HepG2 (cell line): ENCODE measurements around the gene BOD1. TPM values are rescaled to one million over a fixed set of nuclear protein-coding genes. Genes with fewer than 3 reads are reported as not detected.

ENCODE experiments used
- CBX5 ChIP-seq: sonication (generic); formaldehyde crosslinking; IDR thresholded peaks from 2 replicates; pipeline ENCODE4 v1.4.0; 2020; ENCODE audit warnings: missing genetic modification reagents, borderline replicate concordance
- EP300 ChIP-seq, 3 experiments: sonication (generic) in 1 of 3; formaldehyde crosslinking in 1 of 3; IDR thresholded peaks; 2 replicates each; pipeline versions ENCODE4 v1.5.1 to v1.6.1; 2011 to 2020; ENCODE audit warnings: low read depth in 2 of 3, low read length in 2 of 3, borderline replicate concordance in 1 of 3, improper control_type of control experiment in 1 of 3, mild to moderate bottlenecking in 1 of 3, missing genetic modification reagents in 1 of 3, moderate library complexity in 1 of 3
- GABPA ChIP-seq, 2 experiments: IDR thresholded peaks; 2 replicates each; pipeline ENCODE4 v1.6.1; 2011 to 2016; ENCODE audit warnings: low read depth in 2 of 2, low read length in 1 of 2, missing biosample characterization in 1 of 2, missing genetic modification characterization in 1 of 2
- HMGA1 ChIP-seq: sonication (generic); formaldehyde crosslinking; conservative IDR thresholded peaks from 2 replicates; pipeline ENCODE4 v1.4.0; 2020; ENCODE audit warnings: missing genetic modification reagents
- HNF4A ChIP-seq: sonication (generic); formaldehyde crosslinking; IDR thresholded peaks from 2 replicates; pipeline ENCODE4 v1.4.0; 2020; ENCODE audit warnings: missing genetic modification reagents
- JUN ChIP-seq: sonication (generic); formaldehyde crosslinking; IDR thresholded peaks from 2 replicates; pipeline ENCODE4 v1.4.0; 2020; ENCODE audit warnings: mild to moderate bottlenecking, missing genetic modification reagents
- NFKB2 ChIP-seq: sonication (generic); formaldehyde crosslinking; IDR thresholded peaks from 2 replicates; pipeline ENCODE4 v1.4.0; 2020; ENCODE audit warnings: missing genetic modification reagents, borderline replicate concordance
- NR1H2 ChIP-seq: sonication (generic); formaldehyde crosslinking; IDR thresholded peaks from 2 replicates; pipeline ENCODE4 v1.8.1; 2022; ENCODE audit warnings: low read depth, missing genetic modification reagents, borderline replicate concordance
- RBM22 ChIP-seq: fragments of 200-400 bp; formaldehyde crosslinking; optimal IDR thresholded peaks from 2 replicates; pipeline ENCODE3; 2017; ENCODE audit warnings: mild to moderate bottlenecking, low read length, moderate library complexity
- SETDB1 ChIP-seq: sonication (generic); formaldehyde crosslinking; IDR thresholded peaks from 2 replicates; pipeline ENCODE4 v1.5.1; 2020; ENCODE audit warnings: missing genetic modification reagents, mild to moderate bottlenecking, borderline replicate concordance
- SMYD3 ChIP-seq: sonication (generic); formaldehyde crosslinking; IDR thresholded peaks from 2 replicates; pipeline ENCODE4 v1.8.1; 2023; ENCODE audit warnings: mild to moderate bottlenecking, missing genetic modification reagents
- ZNF230 ChIP-seq: sonication (generic); formaldehyde crosslinking; IDR thresholded peaks from 2 replicates; pipeline ENCODE4 v1.4.0; 2020; ENCODE audit warnings: mild to moderate bottlenecking, missing genetic modification reagents
- ZNF24 ChIP-seq: fragments of 450-650 bp; IDR thresholded peaks from 2 replicates; pipeline ENCODE4 v1.6.1; 2017; ENCODE audit warnings: antibody characterized with exemption, mild to moderate bottlenecking
- ZNF335 ChIP-seq: sonication (generic); formaldehyde crosslinking; IDR thresholded peaks from 2 replicates; pipeline ENCODE4 v1.4.0; 2020; ENCODE audit warnings: missing genetic modification reagents
- ZNF546 ChIP-seq: sonication (generic); formaldehyde crosslinking; conservative IDR thresholded peaks from 2 replicates; pipeline ENCODE4 v1.8.1; 2023; ENCODE audit warnings: mild to moderate bottlenecking, missing genetic modification reagents
- ZNF629 ChIP-seq: sonication (generic); formaldehyde crosslinking; conservative IDR thresholded peaks from 2 replicates; pipeline ENCODE4 v1.5.0; 2020; ENCODE audit warnings: missing genetic modification reagents
- ZNF713 ChIP-seq: sonication (generic); formaldehyde crosslinking; IDR thresholded peaks from 2 replicates; pipeline ENCODE4 v1.4.0; 2020; ENCODE audit warnings: mild to moderate bottlenecking, missing genetic modification reagents
- polyA plus RNA-seq, 8 experiments: library from polyadenylated mRNA; depleted of rRNA in 3 of 8; stranded (reverse) in 7 of 8; unstranded in 1 of 8; fragments of >200 nt; fragmentation: Illumina TruSeq in 4 of 8; extraction: Trizol in 4 of 8; gene quantifications; 2 replicates each; pipeline versions ENCODE4 v1.2.1 to v1.2.3, GENCODE V29; 2011 to 2016; ENCODE audit warnings: low read depth in 4 of 8, missing spikeins in 1 of 8, mixed read lengths in 1 of 8; ENCODE audit not compliant: insufficient read depth in 1 of 8
- total RNA-seq, 5 experiments: library from RNA; depleted of rRNA; stranded (reverse); fragments of >200 nt; fragmentation: Illumina TruSeq; extraction: Trizol; gene quantifications; 2 replicates each; pipeline ENCODE4 v1.2.3, GENCODE V29; 2016; ENCODE audit warnings: low read depth in 1 of 5
- TF ChIP-seq, protein P1 (sequence below): sonication (generic); formaldehyde crosslinking; IDR thresholded peaks from 2 replicates; pipeline ENCODE4 v1.8.1; 2023; ENCODE audit warnings: mild to moderate bottlenecking, missing genetic modification reagents
- TF ChIP-seq, protein P2 (sequence below): sonication (generic); formaldehyde crosslinking; conservative IDR thresholded peaks from 2 replicates; pipeline ENCODE4 v1.8.0; 2022; ENCODE audit warnings: mild to moderate bottlenecking, moderate library complexity, missing genetic modification reagents
- TF ChIP-seq, protein P3 (sequence below): sonication (generic); formaldehyde crosslinking; IDR thresholded peaks from 2 replicates; pipeline ENCODE4 v1.9.0; 2021; ENCODE audit warnings: missing genetic modification reagents, borderline replicate concordance
- TF ChIP-seq, protein P4 (sequence below): sonication (generic); formaldehyde crosslinking; conservative IDR thresholded peaks from 2 replicates; pipeline ENCODE4 v1.4.0; 2020; ENCODE audit warnings: missing genetic modification reagents
- TF ChIP-seq, protein P5 (sequence below): IDR thresholded peaks from 2 replicates; pipeline ENCODE4 v1.6.1; 2016; ENCODE audit warnings: mild to moderate bottlenecking

Gene BOD1
- total and polyA plus RNA-seq, 2 of the 13 experiments (the other 11 are each of a cell fraction or from before 2014, with no cell fraction given), result 81.5 to 103 TPM

DNA sequence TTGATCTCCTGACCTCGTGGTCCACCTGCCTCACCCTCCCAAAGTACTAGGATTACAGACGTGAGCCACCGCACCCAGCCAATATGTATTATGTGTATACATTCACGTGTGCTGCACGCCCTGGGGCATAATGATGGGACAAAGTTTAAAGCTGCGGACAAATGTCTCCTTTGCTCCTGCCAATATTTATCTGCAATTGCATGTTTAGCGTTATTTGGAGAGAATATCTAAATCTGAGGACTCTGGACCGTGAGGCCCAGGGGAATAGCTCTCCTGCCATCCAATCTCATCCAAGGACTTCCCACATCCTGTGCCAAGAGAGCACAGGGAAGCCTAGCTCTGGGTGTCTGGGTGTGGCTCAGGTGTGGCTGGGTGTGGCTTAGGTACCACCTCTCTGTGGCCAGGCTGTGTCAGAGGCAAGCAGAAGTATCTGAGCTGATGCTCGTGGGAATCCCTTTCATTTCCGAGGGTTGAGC is 6.9 kb upstream of the BOD1 start (continued):
- TF ChIP-seq, protein P1, sequence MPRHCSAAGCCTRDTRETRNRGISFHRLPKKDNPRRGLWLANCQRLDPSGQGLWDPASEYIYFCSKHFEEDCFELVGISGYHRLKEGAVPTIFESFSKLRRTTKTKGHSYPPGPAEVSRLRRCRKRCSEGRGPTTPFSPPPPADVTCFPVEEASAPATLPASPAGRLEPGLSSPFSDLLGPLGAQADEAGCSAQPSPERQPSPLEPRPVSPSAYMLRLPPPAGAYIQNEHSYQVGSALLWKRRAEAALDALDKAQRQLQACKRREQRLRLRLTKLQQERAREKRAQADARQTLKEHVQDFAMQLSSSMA (CRISPR knock-in tag), result no peak
- TF ChIP-seq ZNF629 (no peak), CBX5 (CRISPR knock-in tag) (no peak), HNF4A (CRISPR knock-in tag) (peak; percentile 92), JUN (0 out of 2 replicates have a peak, but pooled peaks have one; percentile 25), HMGA1 (CRISPR knock-in tag) (no peak), NFKB2 (CRISPR knock-in tag) (no peak), ZNF230 (CRISPR knock-in tag) (no peak), ZNF335 (CRISPR knock-in tag) (no peak), SETDB1 (CRISPR knock-in tag) (no peak), EP300 (IDR thresholded peaks at IDR 0.05; ENCODE audit: low read depth in 2 of 2, low read length in 2 of 2) (peak in 1 of 2 experiments; percentile 88; a peak in 2 of 4 replicates), EP300 (CRISPR knock-in tag; IDR thresholded peaks at IDR 0.05; ENCODE audit: borderline replicate concordance) (peak; percentile 75), SMYD3 (no peak), ZNF24 (no peak), GABPA (IDR thresholded peaks at IDR 0.05; ENCODE audit: low read depth, low read length) (no peak), GABPA (CRISPR knock-in tag; IDR thresholded peaks at IDR 0.05; ENCODE audit: low read depth) (no peak), ZNF713 (CRISPR knock-in tag) (no peak), NR1H2 (CRISPR knock-in tag) (no peak), RBM22 (no peak), ZNF546 (CRISPR knock-in tag) (no peak)
- TF ChIP-seq, protein P2, sequence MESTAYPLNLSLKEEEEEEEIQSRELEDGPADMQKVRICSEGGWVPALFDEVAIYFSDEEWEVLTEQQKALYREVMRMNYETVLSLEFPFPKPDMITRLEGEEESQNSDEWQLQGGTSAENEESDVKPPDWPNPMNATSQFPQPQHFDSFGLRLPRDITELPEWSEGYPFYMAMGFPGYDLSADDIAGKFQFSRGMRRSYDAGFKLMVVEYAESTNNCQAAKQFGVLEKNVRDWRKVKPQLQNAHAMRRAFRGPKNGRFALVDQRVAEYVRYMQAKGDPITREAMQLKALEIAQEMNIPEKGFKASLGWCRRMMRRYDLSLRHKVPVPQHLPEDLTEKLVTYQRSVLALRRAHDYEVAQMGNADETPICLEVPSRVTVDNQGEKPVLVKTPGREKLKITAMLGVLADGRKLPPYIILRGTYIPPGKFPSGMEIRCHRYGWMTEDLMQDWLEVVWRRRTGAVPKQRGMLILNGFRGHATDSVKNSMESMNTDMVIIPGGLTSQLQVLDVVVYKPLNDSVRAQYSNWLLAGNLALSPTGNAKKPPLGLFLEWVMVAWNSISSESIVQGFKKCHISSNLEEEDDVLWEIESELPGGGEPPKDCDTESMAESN, result peak; percentile 68; the same call in 1 of the 2 replicates
- TF ChIP-seq, protein P3, sequence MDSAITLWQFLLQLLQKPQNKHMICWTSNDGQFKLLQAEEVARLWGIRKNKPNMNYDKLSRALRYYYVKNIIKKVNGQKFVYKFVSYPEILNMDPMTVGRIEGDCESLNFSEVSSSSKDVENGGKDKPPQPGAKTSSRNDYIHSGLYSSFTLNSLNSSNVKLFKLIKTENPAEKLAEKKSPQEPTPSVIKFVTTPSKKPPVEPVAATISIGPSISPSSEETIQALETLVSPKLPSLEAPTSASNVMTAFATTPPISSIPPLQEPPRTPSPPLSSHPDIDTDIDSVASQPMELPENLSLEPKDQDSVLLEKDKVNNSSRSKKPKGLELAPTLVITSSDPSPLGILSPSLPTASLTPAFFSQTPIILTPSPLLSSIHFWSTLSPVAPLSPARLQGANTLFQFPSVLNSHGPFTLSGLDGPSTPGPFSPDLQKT, result no peak
- TF ChIP-seq, protein P4, sequence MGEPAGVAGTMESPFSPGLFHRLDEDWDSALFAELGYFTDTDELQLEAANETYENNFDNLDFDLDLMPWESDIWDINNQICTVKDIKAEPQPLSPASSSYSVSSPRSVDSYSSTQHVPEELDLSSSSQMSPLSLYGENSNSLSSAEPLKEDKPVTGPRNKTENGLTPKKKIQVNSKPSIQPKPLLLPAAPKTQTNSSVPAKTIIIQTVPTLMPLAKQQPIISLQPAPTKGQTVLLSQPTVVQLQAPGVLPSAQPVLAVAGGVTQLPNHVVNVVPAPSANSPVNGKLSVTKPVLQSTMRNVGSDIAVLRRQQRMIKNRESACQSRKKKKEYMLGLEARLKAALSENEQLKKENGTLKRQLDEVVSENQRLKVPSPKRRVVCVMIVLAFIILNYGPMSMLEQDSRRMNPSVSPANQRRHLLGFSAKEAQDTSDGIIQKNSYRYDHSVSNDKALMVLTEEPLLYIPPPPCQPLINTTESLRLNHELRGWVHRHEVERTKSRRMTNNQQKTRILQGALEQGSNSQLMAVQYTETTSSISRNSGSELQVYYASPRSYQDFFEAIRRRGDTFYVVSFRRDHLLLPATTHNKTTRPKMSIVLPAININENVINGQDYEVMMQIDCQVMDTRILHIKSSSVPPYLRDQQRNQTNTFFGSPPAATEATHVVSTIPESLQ (CRISPR knock-in tag), result no peak
- TF ChIP-seq, protein P5, sequence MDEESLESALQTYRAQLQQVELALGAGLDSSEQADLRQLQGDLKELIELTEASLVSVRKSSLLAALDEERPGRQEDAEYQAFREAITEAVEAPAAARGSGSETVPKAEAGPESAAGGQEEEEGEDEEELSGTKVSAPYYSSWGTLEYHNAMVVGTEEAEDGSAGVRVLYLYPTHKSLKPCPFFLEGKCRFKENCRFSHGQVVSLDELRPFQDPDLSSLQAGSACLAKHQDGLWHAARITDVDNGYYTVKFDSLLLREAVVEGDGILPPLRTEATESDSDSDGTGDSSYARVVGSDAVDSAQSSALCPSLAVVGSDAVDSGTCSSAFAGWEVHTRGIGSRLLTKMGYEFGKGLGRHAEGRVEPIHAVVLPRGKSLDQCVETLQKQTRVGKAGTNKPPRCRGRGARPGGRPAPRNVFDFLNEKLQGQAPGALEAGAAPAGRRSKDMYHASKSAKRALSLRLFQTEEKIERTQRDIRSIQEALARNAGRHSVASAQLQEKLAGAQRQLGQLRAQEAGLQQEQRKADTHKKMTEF (CRISPR knock-in tag), result no peak; the same call in 1 of the 2 replicates
